ENCODE measurements around the gene POLH. TPM values are rescaled to one million over a fixed set of nuclear protein-coding genes. Genes with fewer than 3 reads are reported as not detected.

Gene POLH
- total and polyA plus RNA-seq, 2 of the 4 experiments (the other 2 are of a cell fraction): 13.3 to 26.0 TPM

DNA sequence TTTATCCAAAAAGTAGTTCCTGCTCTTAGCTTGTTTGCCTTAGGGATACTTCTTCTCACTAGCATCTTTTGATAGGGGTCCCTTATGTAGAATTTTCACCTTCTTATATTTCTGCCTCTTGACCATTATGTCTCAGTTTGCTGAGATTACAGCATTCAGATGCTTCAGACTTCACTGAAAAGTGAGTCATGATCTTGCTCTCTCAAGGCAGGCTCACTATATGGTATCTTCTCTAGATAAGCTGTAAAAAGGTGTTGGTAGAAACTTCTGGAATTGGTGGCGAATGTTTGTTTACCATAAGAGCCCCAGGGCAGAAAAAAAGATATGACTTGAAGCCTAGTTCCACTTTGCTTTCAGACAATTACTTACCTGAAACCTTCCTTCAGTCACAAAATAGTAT is 33.4 kb downstream of the POLH start:
- Histone ChIP-seq H4K91ac (ENCODE audit: insufficient read depth, low read depth, low read length) (no peak overlapping the region), H2AFZ (replicated peaks; ENCODE audit: low read length, poor library complexity) (no peak overlapping the region), H3K9me1 (ENCODE audit: insufficient read depth, low read length) (no peaks in the 10 kb centered on the region), H4K5ac (ENCODE audit: low read depth, low read length) (no peak overlapping the region), H3K9ac (ENCODE audit: low read depth, low read length) (no peak overlapping the region), H2BK20ac (ENCODE audit: low read depth, low read length) (no peak overlapping the region), H3K18ac (ENCODE audit: low read depth, low read length) (no peak overlapping the region), H4K8ac (ENCODE audit: low read depth in 2 of 2, low read length in 2 of 2) (no peak overlapping the region), H3K4ac (ENCODE audit: low read depth, low read length) (no peak overlapping the region), H2BK5ac (ENCODE audit: low read depth, low read length, poor library complexity, severe bottlenecking) (no peak overlapping the region), H2AK9ac (replicated peaks; ENCODE audit: low read depth, low read length, poor library complexity) (no peak overlapping the region), H2BK15ac (ENCODE audit: low read depth, low read length) (no peak overlapping the region), H2BK120ac (ENCODE audit: low read depth, low read length) (no peak overlapping the region), H3K4me2 (ENCODE audit: low read depth, low read length) (no peak overlapping the region), H3K14ac (replicated peaks; ENCODE audit: low read depth, low read length) (no peak overlapping the region), H3K4me1 (ENCODE audit: control insufficient read depth, insufficient read depth, low read length) (no peaks in the 10 kb centered on the region), H3K36me3 (ENCODE audit: control insufficient read depth, insufficient read depth, low read length) (peaks cover 19% of the 10 kb centered on the region), H4K20me1 (ENCODE audit: insufficient read depth, low read length) (peaks cover 4% of the 10 kb centered on the region; the same call in 1 of the 2 replicates), H3K27ac (ENCODE audit: insufficient read depth, low read length) (no peak overlapping the region), H3K4me3 (ENCODE audit: insufficient read depth, low read depth, low read length) (no peak overlapping the region), H3K56ac (ENCODE audit: extremely low read depth, insufficient read depth, low read length) (no peak overlapping the region), H3K27me3 (ENCODE audit: control insufficient read depth, insufficient read depth, low read length) (no peaks in the 10 kb centered on the region), H2AK5ac (ENCODE audit: low read depth, low read length) (no peak overlapping the region), H3K23ac (ENCODE audit: low read depth, low read length) (no peak overlapping the region), H3K79me1 (ENCODE audit: low read depth in 1 of 2, low read length in 2 of 2) (peaks cover 5 to 20% of the 10 kb centered on the region in 2 experiments), H3K9me3 (ENCODE audit: control insufficient read depth, insufficient read depth, low read length) (no peaks in the 10 kb centered on the region)
- in situ Hi-C loops (cut with MboI; ENCODE audit: low sequenced_read_pairs) (loop anchor here (10.0 kb wide), 1 partner anchor 465 kb away; no protein-coding TSS in a partner anchor), intact Hi-C loops (cut with micrococcal nuclease) (loop anchor here (1.0 kb wide), 1 partner anchor 164 kb away; no protein-coding TSS in a partner anchor), dilution Hi-C loops (cut with HindIII; ENCODE audit: low sequenced_read_pairs, unreplicated experiment) (no loop called here)
- no TSS peak for BruUV-seq (replicated peaks)
- ChIA-PET POLR2A (ENCODE audit: unreplicated experiment) (no interaction called here), CTCF (interaction anchor here (1.4 kb wide), 1 partner anchor 469 kb away, joined by 6 read pairs; no protein-coding TSS in a partner anchor)
- TF ChIP-seq MAFK (IDR thresholded peaks at IDR 0.05; ENCODE audit: low read depth, low read length) (no peak), MAZ (IDR thresholded peaks at IDR 0.05; ENCODE audit: borderline replicate concordance, low read depth, low read length) (no peak), POLR2A (IDR thresholded peaks at IDR 0.05; ENCODE audit: low read depth, low read length) (no peak), RFX5 (IDR thresholded peaks at IDR 0.05; ENCODE audit: low read depth, low read length) (no peak), NFE2L2 (IDR thresholded peaks at IDR 0.05; ENCODE audit: low read depth, low read length) (no peak), SMC3 (IDR thresholded peaks at IDR 0.05; ENCODE audit: low read depth, low read length) (no peak), BHLHE40 (IDR thresholded peaks at IDR 0.05; ENCODE audit: low read depth, low read length) (no peak), MXI1 (IDR thresholded peaks at IDR 0.05; ENCODE audit: borderline replicate concordance, low read depth, low read length) (no peak), CEBPB (IDR thresholded peaks at IDR 0.05; ENCODE audit: low read depth, low read length) (no peak), RCOR1 (IDR thresholded peaks at IDR 0.05; ENCODE audit: insufficient replicate concordance, low read length) (no peak), RAD21 (IDR thresholded peaks at IDR 0.05; ENCODE audit: low read length) (no peak), CHD1 (IDR thresholded peaks at IDR 0.05; ENCODE audit: low read depth, low read length) (no peak), FOS (IDR thresholded peaks at IDR 0.05; ENCODE audit: low read depth, low read length) (no peak)
- TF ChIP-seq, protein P1, sequence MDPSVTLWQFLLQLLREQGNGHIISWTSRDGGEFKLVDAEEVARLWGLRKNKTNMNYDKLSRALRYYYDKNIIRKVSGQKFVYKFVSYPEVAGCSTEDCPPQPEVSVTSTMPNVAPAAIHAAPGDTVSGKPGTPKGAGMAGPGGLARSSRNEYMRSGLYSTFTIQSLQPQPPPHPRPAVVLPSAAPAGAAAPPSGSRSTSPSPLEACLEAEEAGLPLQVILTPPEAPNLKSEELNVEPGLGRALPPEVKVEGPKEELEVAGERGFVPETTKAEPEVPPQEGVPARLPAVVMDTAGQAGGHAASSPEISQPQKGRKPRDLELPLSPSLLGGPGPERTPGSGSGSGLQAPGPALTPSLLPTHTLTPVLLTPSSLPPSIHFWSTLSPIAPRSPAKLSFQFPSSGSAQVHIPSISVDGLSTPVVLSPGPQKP (IDR thresholded peaks at IDR 0.05; ENCODE audit: borderline replicate concordance, low read depth, low read length): no peak
- TF ChIP-seq, protein P2, sequence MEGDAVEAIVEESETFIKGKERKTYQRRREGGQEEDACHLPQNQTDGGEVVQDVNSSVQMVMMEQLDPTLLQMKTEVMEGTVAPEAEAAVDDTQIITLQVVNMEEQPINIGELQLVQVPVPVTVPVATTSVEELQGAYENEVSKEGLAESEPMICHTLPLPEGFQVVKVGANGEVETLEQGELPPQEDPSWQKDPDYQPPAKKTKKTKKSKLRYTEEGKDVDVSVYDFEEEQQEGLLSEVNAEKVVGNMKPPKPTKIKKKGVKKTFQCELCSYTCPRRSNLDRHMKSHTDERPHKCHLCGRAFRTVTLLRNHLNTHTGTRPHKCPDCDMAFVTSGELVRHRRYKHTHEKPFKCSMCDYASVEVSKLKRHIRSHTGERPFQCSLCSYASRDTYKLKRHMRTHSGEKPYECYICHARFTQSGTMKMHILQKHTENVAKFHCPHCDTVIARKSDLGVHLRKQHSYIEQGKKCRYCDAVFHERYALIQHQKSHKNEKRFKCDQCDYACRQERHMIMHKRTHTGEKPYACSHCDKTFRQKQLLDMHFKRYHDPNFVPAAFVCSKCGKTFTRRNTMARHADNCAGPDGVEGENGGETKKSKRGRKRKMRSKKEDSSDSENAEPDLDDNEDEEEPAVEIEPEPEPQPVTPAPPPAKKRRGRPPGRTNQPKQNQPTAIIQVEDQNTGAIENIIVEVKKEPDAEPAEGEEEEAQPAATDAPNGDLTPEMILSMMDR (conservative IDR thresholded peaks at IDR 0.05; ENCODE audit: low read depth, low read length): no peak
- TF ChIP-seq, protein P3, sequence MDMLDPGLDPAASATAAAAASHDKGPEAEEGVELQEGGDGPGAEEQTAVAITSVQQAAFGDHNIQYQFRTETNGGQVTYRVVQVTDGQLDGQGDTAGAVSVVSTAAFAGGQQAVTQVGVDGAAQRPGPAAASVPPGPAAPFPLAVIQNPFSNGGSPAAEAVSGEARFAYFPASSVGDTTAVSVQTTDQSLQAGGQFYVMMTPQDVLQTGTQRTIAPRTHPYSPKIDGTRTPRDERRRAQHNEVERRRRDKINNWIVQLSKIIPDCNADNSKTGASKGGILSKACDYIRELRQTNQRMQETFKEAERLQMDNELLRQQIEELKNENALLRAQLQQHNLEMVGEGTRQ (IDR thresholded peaks at IDR 0.05; ENCODE audit: low read depth, low read length): no peak
- WGBS, 2 experiments (ENCODE audit: extremely low coverage in 2 of 2, insufficient read length in 1 of 2): no CpG with 5 or more reads among the region's 1 CpG
- ATAC-seq (ENCODE audit: low read depth) (peak; percentile 53), DNase-seq (peak; percentile 55)
